Muscle layer of duodenum (tissue), 2 donors: ENCODE data around the gene AEBP1.

Experiments used
- H3K27ac ChIP-seq: one replicate; pipeline ENCODE4 v1.7.0; 2013; ENCODE audit warnings: mild to moderate bottlenecking, low read length
- H3K27me3 ChIP-seq: one replicate; pipeline ENCODE4 v1.7.0; 2013; ENCODE audit warnings: low read depth, mild to moderate bottlenecking, control low read depth, low read length
- H3K36me3 ChIP-seq, 2 donors: one replicate each; pipeline ENCODE4 v1.7.0; 2013; ENCODE audit warnings: low read length in 2 of 2, control low read depth in 1 of 2, mild to moderate bottlenecking in 1 of 2; ENCODE audit not compliant: insufficient read depth in 2 of 2, control insufficient read depth in 1 of 2
- H3K4me1 ChIP-seq, 2 donors: one replicate each; pipeline ENCODE4 v1.7.0; 2013; ENCODE audit warnings: low read length in 2 of 2, mild to moderate bottlenecking in 2 of 2, control low read depth in 1 of 2, moderate library complexity in 1 of 2; ENCODE audit not compliant: insufficient read depth in 2 of 2, control insufficient read depth in 1 of 2
- H3K4me3 ChIP-seq, 2 donors: one replicate each; pipeline ENCODE4 v1.7.0; 2013; ENCODE audit warnings: low read length in 2 of 2, low read depth in 1 of 2, mild to moderate bottlenecking in 1 of 2
- H3K9me3 ChIP-seq, 2 donors: one replicate each; pipeline ENCODE4 v1.7.0; 2013; ENCODE audit warnings: low read length in 2 of 2, control low read depth in 1 of 2, mild to moderate bottlenecking in 1 of 2; ENCODE audit not compliant: control insufficient read depth in 1 of 2
- donor health status: healthy.

The AEBP1 gene

GRCh38 chr7:44071726-44072363 lies 32.3 kb upstream of the AEBP1 start:
- no peaks in the 10 kb centered on the region for H3K27me3 ChIP-seq
- H3K9me3 ChIP-seq, result no peaks in the 10 kb centered on the region
- H3K36me3 ChIP-seq, result peaks cover 21 to 37% of the 10 kb centered on the region in 2 donors
- H3K4me1 ChIP-seq, result peaks cover 12 to 20% of the 10 kb centered on the region in 2 donors
- H3K27ac ChIP-seq, result peak overlapping the region; percentile 39
- no peak overlapping the region for H3K4me3 ChIP-seq

- peaks cover 12 to 20% of the 10 kb centered on the region in 2 donors for H3K4me1 ChIP-seq
- H3K27me3 ChIP-seq, result no peaks in the 10 kb centered on the region
- H3K36me3 ChIP-seq, result peaks cover 28 to 45% of the 10 kb centered on the region in 2 donors
- H3K9me3 ChIP-seq, result no peaks in the 10 kb centered on the region
- peak overlapping the region; percentile 39 for H3K27ac ChIP-seq
- no peak overlapping the region for H3K4me3 ChIP-seq
Observed at GRCh38 chr7:44072364-44073231, 31.5 kb upstream of the AEBP1 start.

GRCh38 chr7:44073664-44074348 lies 30.3 kb upstream of the AEBP1 start:
- Histone ChIP-seq H3K4me1 (peaks cover 12 to 20% of the 10 kb centered on the region in 2 donors), H3K4me3 (peak overlapping the region in 1 of 2 donors; percentile 9), H3K27me3 (no peaks in the 10 kb centered on the region), H3K9me3 (no peaks in the 10 kb centered on the region), H3K27ac (peak overlapping the region; percentile 51), H3K36me3 (peaks cover 40 to 57% of the 10 kb centered on the region in 2 donors)

GRCh38 chr7:44074349-44074695 lies 29.8 kb upstream of the AEBP1 start:
- no peaks in the 10 kb centered on the region for H3K27me3 ChIP-seq

GRCh38 chr7:44075296-44076075 lies 28.7 kb upstream of the AEBP1 start:
- H3K4me1 ChIP-seq, result peaks cover 12 to 21% of the 10 kb centered on the region in 2 donors
- H3K27me3 ChIP-seq, result no peaks in the 10 kb centered on the region
- H3K4me3 ChIP-seq, result no peak overlapping the region
- peaks cover 46 to 70% of the 10 kb centered on the region in 2 donors for H3K36me3 ChIP-seq
- no peak overlapping the region for H3K27ac ChIP-seq
- no peaks in the 10 kb centered on the region for H3K9me3 ChIP-seq

More at GRCh38 chr7:44074349-44074695, 29.8 kb upstream of the AEBP1 start:
- no peak overlapping the region for H3K4me3 ChIP-seq
- H3K4me1 ChIP-seq, result peaks cover 12 to 20% of the 10 kb centered on the region in 2 donors
- H3K36me3 ChIP-seq, result peaks cover 45 to 62% of the 10 kb centered on the region in 2 donors
- H3K9me3 ChIP-seq, result no peaks in the 10 kb centered on the region
- peak overlapping the region; percentile 51 for H3K27ac ChIP-seq

GRCh38 chr7:44076101-44076895 lies 27.8 kb upstream of the AEBP1 start:
- Histone ChIP-seq H3K27ac (no peak overlapping the region), H3K9me3 (no peaks in the 10 kb centered on the region), H3K4me3 (no peak overlapping the region), H3K4me1 (peaks cover 12 to 29% of the 10 kb centered on the region in 2 donors), H3K27me3 (no peaks in the 10 kb centered on the region), H3K36me3 (peaks cover 46 to 70% of the 10 kb centered on the region in 2 donors)

- H3K4me3 ChIP-seq, result no peak overlapping the region
- H3K36me3 ChIP-seq, result peaks cover 46 to 70% of the 10 kb centered on the region in 2 donors
- H3K9me3 ChIP-seq, result no peaks in the 10 kb centered on the region
- no peak overlapping the region for H3K27ac ChIP-seq
- H3K27me3 ChIP-seq, result no peaks in the 10 kb centered on the region
- peaks cover 9 to 31% of the 10 kb centered on the region in 2 donors for H3K4me1 ChIP-seq
Observed at GRCh38 chr7:44077061-44077460, 27.1 kb upstream of the AEBP1 start.

GRCh38 chr7:44077681-44078091 lies 26.5 kb upstream of the AEBP1 start:
- Histone ChIP-seq H3K27me3 (no peaks in the 10 kb centered on the region), H3K36me3 (peaks cover 43 to 67% of the 10 kb centered on the region in 2 donors), H3K27ac (no peak overlapping the region), H3K4me3 (no peak overlapping the region), H3K9me3 (no peaks in the 10 kb centered on the region), H3K4me1 (peaks cover 4 to 25% of the 10 kb centered on the region in 2 donors)

GRCh38 chr7:44078521-44078920 lies 25.6 kb upstream of the AEBP1 start:
- Histone ChIP-seq H3K27me3 (no peaks in the 10 kb centered on the region), H3K4me3 (no peak overlapping the region), H3K27ac (no peak overlapping the region), H3K9me3 (no peaks in the 10 kb centered on the region), H3K36me3 (peaks cover 36 to 59% of the 10 kb centered on the region in 2 donors), H3K4me1 (peaks cover 0 to 17% of the 10 kb centered on the region in 2 donors)

- Histone ChIP-seq H3K9me3 (no peaks in the 10 kb centered on the region), H3K27ac (no peak overlapping the region), H3K27me3 (no peaks in the 10 kb centered on the region), H3K4me3 (no peak overlapping the region), H3K4me1 (peaks cover 0 to 13% of the 10 kb centered on the region in 2 donors), H3K36me3 (peaks cover 36 to 50% of the 10 kb centered on the region in 2 donors)
Observed at GRCh38 chr7:44079331-44080021, 24.7 kb upstream of the AEBP1 start.
